ENCODE data around the gene LYPD5.

Gene LYPD5

GRCh38 chr19:43847246-43847645 is 45.0 kb upstream of the LYPD5 start:
- no peak overlapping the region for H3K4me2 ChIP-seq (ENCODE audit: low read depth, low read length, poor library complexity, severe bottlenecking)
- H3K79me2 ChIP-seq (ENCODE audit: insufficient read depth, low read length) = no peaks in the 10 kb centered on the region
- no peaks in the 10 kb centered on the region for H3F3A ChIP-seq (ENCODE audit: insufficient read depth)
- no peak overlapping the region for H2AFZ ChIP-seq (ENCODE audit: low read depth, low read length, severe bottlenecking)
- H3K4me3 ChIP-seq (ENCODE audit: insufficient read depth, low read length, poor library complexity, severe bottlenecking) = no peak overlapping the region
- H3K9me3 ChIP-seq (ENCODE audit: insufficient read depth, low read length) = peaks cover 50% of the 10 kb centered on the region
- H3K36me3 ChIP-seq (ENCODE audit: low read length) = peaks cover 68% of the 10 kb centered on the region
- TF ChIP-seq, protein P1, sequence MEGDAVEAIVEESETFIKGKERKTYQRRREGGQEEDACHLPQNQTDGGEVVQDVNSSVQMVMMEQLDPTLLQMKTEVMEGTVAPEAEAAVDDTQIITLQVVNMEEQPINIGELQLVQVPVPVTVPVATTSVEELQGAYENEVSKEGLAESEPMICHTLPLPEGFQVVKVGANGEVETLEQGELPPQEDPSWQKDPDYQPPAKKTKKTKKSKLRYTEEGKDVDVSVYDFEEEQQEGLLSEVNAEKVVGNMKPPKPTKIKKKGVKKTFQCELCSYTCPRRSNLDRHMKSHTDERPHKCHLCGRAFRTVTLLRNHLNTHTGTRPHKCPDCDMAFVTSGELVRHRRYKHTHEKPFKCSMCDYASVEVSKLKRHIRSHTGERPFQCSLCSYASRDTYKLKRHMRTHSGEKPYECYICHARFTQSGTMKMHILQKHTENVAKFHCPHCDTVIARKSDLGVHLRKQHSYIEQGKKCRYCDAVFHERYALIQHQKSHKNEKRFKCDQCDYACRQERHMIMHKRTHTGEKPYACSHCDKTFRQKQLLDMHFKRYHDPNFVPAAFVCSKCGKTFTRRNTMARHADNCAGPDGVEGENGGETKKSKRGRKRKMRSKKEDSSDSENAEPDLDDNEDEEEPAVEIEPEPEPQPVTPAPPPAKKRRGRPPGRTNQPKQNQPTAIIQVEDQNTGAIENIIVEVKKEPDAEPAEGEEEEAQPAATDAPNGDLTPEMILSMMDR (IDR thresholded peaks at IDR 0.05; ENCODE audit: insufficient read depth, low read length, poor library complexity, severe bottlenecking) = no peak
- TF ChIP-seq EZH2phosphoT487 (conservative IDR thresholded peaks at IDR 0.05; ENCODE audit: low read length) = no peak
- no peak overlapping the region for H3K9ac ChIP-seq (ENCODE audit: low read length)
- H3K27ac ChIP-seq (ENCODE audit: low read depth, low read length) = no peak overlapping the region
- no peaks in the 10 kb centered on the region for H3K9me2 ChIP-seq (replicated peaks; ENCODE audit: insufficient read depth, low read length)
- no peaks in the 10 kb centered on the region for H4K20me1 ChIP-seq (ENCODE audit: low read depth, low read length)
- no peaks in the 10 kb centered on the region for H3K27me3 ChIP-seq (ENCODE audit: low read length)

- Histone ChIP-seq H3K79me2 (ENCODE audit: insufficient read depth, low read length) (no peaks in the 10 kb centered on the region), H3K9me2 (replicated peaks; ENCODE audit: insufficient read depth, low read length) (no peaks in the 10 kb centered on the region), H3K4me3 (ENCODE audit: insufficient read depth, low read length, poor library complexity, severe bottlenecking) (no peak overlapping the region), H2AFZ (ENCODE audit: low read depth, low read length, severe bottlenecking) (no peak overlapping the region), H3K36me3 (ENCODE audit: low read length) (peaks cover 89% of the 10 kb centered on the region), H3K27ac (ENCODE audit: low read depth, low read length) (no peak overlapping the region), H3K9me3 (ENCODE audit: insufficient read depth, low read length) (peaks cover 53% of the 10 kb centered on the region; the same call in 1 of the 2 replicates), H3F3A (ENCODE audit: insufficient read depth) (no peaks in the 10 kb centered on the region), H4K20me1 (ENCODE audit: low read depth, low read length) (no peaks in the 10 kb centered on the region), H3K27me3 (ENCODE audit: low read length) (no peaks in the 10 kb centered on the region), H3K4me2 (ENCODE audit: low read depth, low read length, poor library complexity, severe bottlenecking) (no peak overlapping the region), H3K9ac (ENCODE audit: low read length) (no peak overlapping the region)
- no peak for TF ChIP-seq EZH2phosphoT487 (conservative IDR thresholded peaks at IDR 0.05; ENCODE audit: low read length)
- TF ChIP-seq, protein P1 (IDR thresholded peaks at IDR 0.05; ENCODE audit: insufficient read depth, low read length, poor library complexity, severe bottlenecking) = no peak
These were observed 39.8 kb upstream of the LYPD5 start for GRCh38 chr19:43842007-43842406.

GRCh38 chr19:43839139-43839538 is 36.9 kb upstream of the LYPD5 start:
- no peaks in the 10 kb centered on the region for H3K27me3 ChIP-seq (ENCODE audit: low read length)
- no peaks in the 10 kb centered on the region for H3K79me2 ChIP-seq (ENCODE audit: insufficient read depth, low read length)
- H3K4me3 ChIP-seq (ENCODE audit: insufficient read depth, low read length, poor library complexity, severe bottlenecking) = no peak overlapping the region
- peaks cover 76% of the 10 kb centered on the region for H3K36me3 ChIP-seq (ENCODE audit: low read length)
- H3F3A ChIP-seq (ENCODE audit: insufficient read depth) = no peaks in the 10 kb centered on the region
- H3K9me3 ChIP-seq (ENCODE audit: insufficient read depth, low read length) = peaks cover 39% of the 10 kb centered on the region; the same call in 1 of the 2 replicates
- no peak overlapping the region for H3K9ac ChIP-seq (ENCODE audit: low read length)
- H3K4me2 ChIP-seq (ENCODE audit: low read depth, low read length, poor library complexity, severe bottlenecking) = no peak overlapping the region
- no peak overlapping the region for H3K27ac ChIP-seq (ENCODE audit: low read depth, low read length)
- H3K9me2 ChIP-seq (replicated peaks; ENCODE audit: insufficient read depth, low read length) = no peaks in the 10 kb centered on the region
- TF ChIP-seq, protein P1 (IDR thresholded peaks at IDR 0.05; ENCODE audit: insufficient read depth, low read length, poor library complexity, severe bottlenecking) = no peak
- no peak for TF ChIP-seq EZH2phosphoT487 (conservative IDR thresholded peaks at IDR 0.05; ENCODE audit: low read length)
- no peaks in the 10 kb centered on the region for H4K20me1 ChIP-seq (ENCODE audit: low read depth, low read length)
- no peak overlapping the region for H2AFZ ChIP-seq (ENCODE audit: low read depth, low read length, severe bottlenecking)
